ENCODE measurements around the gene RNF166. TPM values are rescaled to one million over a fixed set of nuclear protein-coding genes. Genes with fewer than 3 reads are reported as not detected.

RNF166 gene
- total and polyA plus RNA-seq, 4 donors, result 6.5 to 9.1 (median 7.6) TPM

DNA sequence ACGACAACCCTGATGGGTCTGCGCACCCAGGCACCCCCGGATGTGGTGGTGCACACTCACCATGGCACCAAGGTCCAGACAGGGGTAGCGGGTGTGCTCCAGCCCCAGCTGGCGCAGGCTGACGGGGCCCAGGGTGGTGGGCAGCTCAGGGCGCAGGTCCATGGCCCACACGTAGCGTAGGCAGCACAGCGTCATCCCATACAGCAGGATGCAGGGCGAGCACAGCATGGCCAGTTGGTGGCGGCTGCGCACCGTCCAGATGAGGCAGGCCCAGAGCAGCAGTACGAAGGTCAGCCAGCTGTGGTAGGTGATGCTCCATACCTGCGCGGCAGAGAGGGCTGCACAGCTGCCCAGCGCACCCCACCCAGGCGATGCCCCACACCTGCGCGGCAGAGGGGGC, 29.9 kb upstream of the RNF166 start:
- DNase-seq (ENCODE audit: low spot score), result no peak
- no peak overlapping the region for H3K9ac ChIP-seq (ENCODE audit: low read depth in 1 of 2, low read length in 2 of 2)
- H3K27me3 ChIP-seq (ENCODE audit: control insufficient read depth in 4 of 4, insufficient read depth in 4 of 4, low read length in 3 of 4), result no peaks in the 10 kb centered on the region
- WGBS, result 94% methylated on average over 21 of the region's 21 CpGs
- H3K9me3 ChIP-seq (ENCODE audit: control insufficient read depth in 4 of 4, low read length in 3 of 4), result no peaks in the 10 kb centered on the region
- TF ChIP-seq TAF1 (conservative IDR thresholded peaks at IDR 0.05) (no peak), FOXA2 (IDR thresholded peaks at IDR 0.05) (no peak), HNF4G (IDR thresholded peaks at IDR 0.05) (no peak), EGR1 (IDR thresholded peaks at IDR 0.05; ENCODE audit: low read depth in 2 of 2) (no peak), JUND (IDR thresholded peaks at IDR 0.05) (no peak), RXRA (IDR thresholded peaks at IDR 0.05) (no peak), YY1 (IDR thresholded peaks at IDR 0.05) (no peak), HNF4A (conservative IDR thresholded peaks at IDR 0.05) (no peak), FOXA1 (IDR thresholded peaks at IDR 0.05) (no peak), SP1 (IDR thresholded peaks at IDR 0.05) (no peak)
- TF ChIP-seq, protein P1, sequence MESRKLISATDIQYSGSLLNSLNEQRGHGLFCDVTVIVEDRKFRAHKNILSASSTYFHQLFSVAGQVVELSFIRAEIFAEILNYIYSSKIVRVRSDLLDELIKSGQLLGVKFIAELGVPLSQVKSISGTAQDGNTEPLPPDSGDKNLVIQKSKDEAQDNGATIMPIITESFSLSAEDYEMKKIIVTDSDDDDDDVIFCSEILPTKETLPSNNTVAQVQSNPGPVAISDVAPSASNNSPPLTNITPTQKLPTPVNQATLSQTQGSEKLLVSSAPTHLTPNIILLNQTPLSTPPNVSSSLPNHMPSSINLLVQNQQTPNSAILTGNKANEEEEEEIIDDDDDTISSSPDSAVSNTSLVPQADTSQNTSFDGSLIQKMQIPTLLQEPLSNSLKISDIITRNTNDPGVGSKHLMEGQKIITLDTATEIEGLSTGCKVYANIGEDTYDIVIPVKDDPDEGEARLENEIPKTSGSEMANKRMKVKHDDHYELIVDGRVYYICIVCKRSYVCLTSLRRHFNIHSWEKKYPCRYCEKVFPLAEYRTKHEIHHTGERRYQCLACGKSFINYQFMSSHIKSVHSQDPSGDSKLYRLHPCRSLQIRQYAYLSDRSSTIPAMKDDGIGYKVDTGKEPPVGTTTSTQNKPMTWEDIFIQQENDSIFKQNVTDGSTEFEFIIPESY (IDR thresholded peaks at IDR 0.05), result no peak
- TF ChIP-seq, protein P2, sequence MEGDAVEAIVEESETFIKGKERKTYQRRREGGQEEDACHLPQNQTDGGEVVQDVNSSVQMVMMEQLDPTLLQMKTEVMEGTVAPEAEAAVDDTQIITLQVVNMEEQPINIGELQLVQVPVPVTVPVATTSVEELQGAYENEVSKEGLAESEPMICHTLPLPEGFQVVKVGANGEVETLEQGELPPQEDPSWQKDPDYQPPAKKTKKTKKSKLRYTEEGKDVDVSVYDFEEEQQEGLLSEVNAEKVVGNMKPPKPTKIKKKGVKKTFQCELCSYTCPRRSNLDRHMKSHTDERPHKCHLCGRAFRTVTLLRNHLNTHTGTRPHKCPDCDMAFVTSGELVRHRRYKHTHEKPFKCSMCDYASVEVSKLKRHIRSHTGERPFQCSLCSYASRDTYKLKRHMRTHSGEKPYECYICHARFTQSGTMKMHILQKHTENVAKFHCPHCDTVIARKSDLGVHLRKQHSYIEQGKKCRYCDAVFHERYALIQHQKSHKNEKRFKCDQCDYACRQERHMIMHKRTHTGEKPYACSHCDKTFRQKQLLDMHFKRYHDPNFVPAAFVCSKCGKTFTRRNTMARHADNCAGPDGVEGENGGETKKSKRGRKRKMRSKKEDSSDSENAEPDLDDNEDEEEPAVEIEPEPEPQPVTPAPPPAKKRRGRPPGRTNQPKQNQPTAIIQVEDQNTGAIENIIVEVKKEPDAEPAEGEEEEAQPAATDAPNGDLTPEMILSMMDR (IDR thresholded peaks at IDR 0.05; ENCODE audit: low read depth, low read length, missing input control), result no peak
- TF ChIP-seq, protein P3, sequence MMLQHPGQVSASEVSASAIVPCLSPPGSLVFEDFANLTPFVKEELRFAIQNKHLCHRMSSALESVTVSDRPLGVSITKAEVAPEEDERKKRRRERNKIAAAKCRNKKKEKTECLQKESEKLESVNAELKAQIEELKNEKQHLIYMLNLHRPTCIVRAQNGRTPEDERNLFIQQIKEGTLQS (IDR thresholded peaks at IDR 0.05), result no peak
- TF ChIP-seq, protein P4, sequence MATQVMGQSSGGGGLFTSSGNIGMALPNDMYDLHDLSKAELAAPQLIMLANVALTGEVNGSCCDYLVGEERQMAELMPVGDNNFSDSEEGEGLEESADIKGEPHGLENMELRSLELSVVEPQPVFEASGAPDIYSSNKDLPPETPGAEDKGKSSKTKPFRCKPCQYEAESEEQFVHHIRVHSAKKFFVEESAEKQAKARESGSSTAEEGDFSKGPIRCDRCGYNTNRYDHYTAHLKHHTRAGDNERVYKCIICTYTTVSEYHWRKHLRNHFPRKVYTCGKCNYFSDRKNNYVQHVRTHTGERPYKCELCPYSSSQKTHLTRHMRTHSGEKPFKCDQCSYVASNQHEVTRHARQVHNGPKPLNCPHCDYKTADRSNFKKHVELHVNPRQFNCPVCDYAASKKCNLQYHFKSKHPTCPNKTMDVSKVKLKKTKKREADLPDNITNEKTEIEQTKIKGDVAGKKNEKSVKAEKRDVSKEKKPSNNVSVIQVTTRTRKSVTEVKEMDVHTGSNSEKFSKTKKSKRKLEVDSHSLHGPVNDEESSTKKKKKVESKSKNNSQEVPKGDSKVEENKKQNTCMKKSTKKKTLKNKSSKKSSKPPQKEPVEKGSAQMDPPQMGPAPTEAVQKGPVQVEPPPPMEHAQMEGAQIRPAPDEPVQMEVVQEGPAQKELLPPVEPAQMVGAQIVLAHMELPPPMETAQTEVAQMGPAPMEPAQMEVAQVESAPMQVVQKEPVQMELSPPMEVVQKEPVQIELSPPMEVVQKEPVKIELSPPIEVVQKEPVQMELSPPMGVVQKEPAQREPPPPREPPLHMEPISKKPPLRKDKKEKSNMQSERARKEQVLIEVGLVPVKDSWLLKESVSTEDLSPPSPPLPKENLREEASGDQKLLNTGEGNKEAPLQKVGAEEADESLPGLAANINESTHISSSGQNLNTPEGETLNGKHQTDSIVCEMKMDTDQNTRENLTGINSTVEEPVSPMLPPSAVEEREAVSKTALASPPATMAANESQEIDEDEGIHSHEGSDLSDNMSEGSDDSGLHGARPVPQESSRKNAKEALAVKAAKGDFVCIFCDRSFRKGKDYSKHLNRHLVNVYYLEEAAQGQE (IDR thresholded peaks at IDR 0.05), result no peak
- H3K27ac ChIP-seq (ENCODE audit: low read depth in 1 of 2, low read length in 2 of 2), result no peak overlapping the region
- no peak overlapping the region for H3K4me3 ChIP-seq (ENCODE audit: low read depth in 1 of 3, low read length in 3 of 3)
- peaks cover 4 to 48% (median 20%) of the 10 kb centered on the region in 4 donors for H3K36me3 ChIP-seq (ENCODE audit: control insufficient read depth in 4 of 4, insufficient read depth in 3 of 4, low read depth in 1 of 4, low read length in 3 of 4)
- peaks cover 0 to 2% (median under 1%) of the 10 kb centered on the region in 4 donors for H3K4me1 ChIP-seq (ENCODE audit: control insufficient read depth in 4 of 4, insufficient read depth in 4 of 4, low read length in 3 of 4)

DNA sequence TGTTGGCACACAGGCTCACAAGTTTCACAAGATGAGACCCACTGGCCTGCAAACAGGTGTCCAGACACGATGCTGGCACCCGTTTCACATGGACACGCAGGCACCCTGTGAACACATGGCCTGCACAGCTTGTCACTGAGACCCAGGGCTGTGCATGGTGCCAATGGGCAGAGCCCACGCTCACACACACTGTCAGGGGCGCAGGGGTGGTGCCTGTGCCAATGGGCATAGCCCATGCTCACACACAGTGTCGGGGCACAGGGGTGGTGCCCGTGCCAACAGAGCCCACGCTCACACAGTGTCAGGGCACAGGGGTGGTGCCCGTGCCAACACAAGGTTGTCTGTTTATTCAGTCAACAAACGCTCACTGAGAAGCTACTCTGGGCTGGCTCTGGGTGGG, 29.4 kb upstream of the RNF166 start:
- Histone ChIP-seq H3K27me3 (ENCODE audit: control insufficient read depth in 4 of 4, insufficient read depth in 4 of 4, low read length in 3 of 4) (no peaks in the 10 kb centered on the region), H3K4me3 (ENCODE audit: low read depth in 1 of 3, low read length in 3 of 3) (no peak overlapping the region), H3K27ac (ENCODE audit: low read depth in 1 of 2, low read length in 2 of 2) (no peak overlapping the region), H3K36me3 (ENCODE audit: control insufficient read depth in 4 of 4, insufficient read depth in 3 of 4, low read depth in 1 of 4, low read length in 3 of 4) (peaks cover 4 to 46% (median 19%) of the 10 kb centered on the region in 4 donors), H3K9ac (ENCODE audit: low read depth in 1 of 2, low read length in 2 of 2) (no peak overlapping the region), H3K4me1 (ENCODE audit: control insufficient read depth in 4 of 4, insufficient read depth in 4 of 4, low read length in 3 of 4) (peaks cover 0 to 2% (median under 1%) of the 10 kb centered on the region in 4 donors), H3K9me3 (ENCODE audit: control insufficient read depth in 4 of 4, low read length in 3 of 4) (no peaks in the 10 kb centered on the region)
- DNase-seq (ENCODE audit: low spot score), result no peak
- TF ChIP-seq HNF4G (IDR thresholded peaks at IDR 0.05) (no peak), RXRA (IDR thresholded peaks at IDR 0.05) (no peak), NR2F2 (IDR thresholded peaks at IDR 0.05) (no peak), SP1 (IDR thresholded peaks at IDR 0.05) (no peak), YY1 (IDR thresholded peaks at IDR 0.05) (no peak), FOXA1 (IDR thresholded peaks at IDR 0.05) (no peak)
- TF ChIP-seq, protein P1 (IDR thresholded peaks at IDR 0.05), result no peak
- TF ChIP-seq, protein P2 (IDR thresholded peaks at IDR 0.05; ENCODE audit: low read depth, low read length, missing input control), result no peak
- TF ChIP-seq, protein P5, sequence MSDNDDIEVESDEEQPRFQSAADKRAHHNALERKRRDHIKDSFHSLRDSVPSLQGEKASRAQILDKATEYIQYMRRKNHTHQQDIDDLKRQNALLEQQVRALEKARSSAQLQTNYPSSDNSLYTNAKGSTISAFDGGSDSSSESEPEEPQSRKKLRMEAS (IDR thresholded peaks at IDR 0.05), result no peak
- TF ChIP-seq, protein P3 (IDR thresholded peaks at IDR 0.05), result no peak
- WGBS, result 91% methylated on average over 10 of the region's 10 CpGs
